HG03175 (cell line): ENCODE measurements around the gene HOXC10.

Experiments
- ATAC-seq: cut with Tn5 transposase; IDR thresholded peaks from one replicate; pipeline ENCODE4 v1.9.1; 2021; ENCODE audit warnings: mild to moderate bottlenecking, moderate library complexity; ENCODE audit not compliant: unreplicated experiment

Gene HOXC10

GRCh38 chr12:53950437-53950773 is 34.5 kb upstream of the HOXC10 start:
- no peak for ATAC-seq

- no peak for ATAC-seq
These were observed 34.0 kb upstream of the HOXC10 start for GRCh38 chr12:53950789-53951576.

GRCh38 chr12:53951577-53952334 is 33.2 kb upstream of the HOXC10 start:
- no peak for ATAC-seq

GRCh38 chr12:53952335-53952694 is 32.6 kb upstream of the HOXC10 start:
- ATAC-seq, result no peak

- ATAC-seq, result no peak
These were observed 31.8 kb upstream of the HOXC10 start for GRCh38 chr12:53952871-53953734.

GRCh38 chr12:53953831-53954693 is 30.9 kb upstream of the HOXC10 start:
- ATAC-seq, result no peak

GRCh38 chr12:53954694-53955035 is 30.3 kb upstream of the HOXC10 start, which contains the start of gene HOXC12:
HOXC12 (plus strand) TSS chr12:53954903; CDS start chr12:53954930, 27 bp downstream.
- ATAC-seq, result no peak

GRCh38 chr12:53955036-53955775 is 29.7 kb upstream of the HOXC10 start:
- no peak for ATAC-seq

GRCh38 chr12:53955776-53956250 is 29.1 kb upstream of the HOXC10 start:
- ATAC-seq, result no peak

GRCh38 chr12:53956251-53956887 is 28.6 kb upstream of the HOXC10 start:
- ATAC-seq, result no peak

GRCh38 chr12:53956914-53957536 is 27.9 kb upstream of the HOXC10 start:
- no peak for ATAC-seq

GRCh38 chr12:53958128-53958527 is 26.8 kb upstream of the HOXC10 start:
- ATAC-seq, result no peak

- ATAC-seq, result no peak
These were observed 25.6 kb upstream of the HOXC10 start for GRCh38 chr12:53959314-53959713.

GRCh38 chr12:53960187-53961024 is 24.5 kb upstream of the HOXC10 start:
- no peak for ATAC-seq

- no peak for ATAC-seq
These were observed 23.8 kb upstream of the HOXC10 start for GRCh38 chr12:53961025-53961761.

GRCh38 chr12:53963005-53963404 is 21.9 kb upstream of the HOXC10 start:
- ATAC-seq, result no peak
